Measurements from ENCODE around the gene PCP4L1.

Gene PCP4L1

DNA sequence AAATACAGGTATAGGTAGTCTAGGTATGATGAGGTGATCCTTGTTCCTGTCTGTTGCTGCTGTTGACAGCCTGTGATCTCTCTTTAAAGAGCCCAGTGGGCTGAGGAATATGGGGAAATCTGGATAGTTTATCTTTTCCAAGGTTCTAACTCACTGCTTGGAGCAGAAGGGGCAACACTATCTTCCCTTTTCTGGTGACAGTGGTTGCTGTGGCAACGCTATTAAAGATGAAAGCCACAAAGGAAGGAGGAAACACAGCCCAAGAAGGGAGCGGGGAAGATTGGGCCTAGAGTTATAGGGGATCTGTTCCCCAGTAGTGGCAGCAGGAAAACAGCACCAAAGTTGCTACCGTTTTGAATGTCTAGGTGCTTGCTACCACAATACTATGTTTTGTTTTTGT, 8.8 kb downstream of the PCP4L1 start:
- no peak for DNase-seq
- in situ Hi-C loops (cut with HindIII; ENCODE audit: low pct_ligation_motif_present, low sequenced_read_pairs), result no loop called here
- H3K27me3 ChIP-seq (replicated peaks), result no peaks in the 10 kb centered on the region
- H3K36me3 ChIP-seq (replicated peaks), result no peaks in the 10 kb centered on the region
- H3K27ac ChIP-seq, result no peak overlapping the region
- no peak overlapping the region for H3K4me3 ChIP-seq (ENCODE audit: low read depth, low read length)
- no peak for TF ChIP-seq CTCF (IDR thresholded peaks at IDR 0.05; ENCODE audit: low read depth, low read length, missing control alignments)

- H3K27me3 ChIP-seq (replicated peaks), result peaks cover 8% of the 10 kb centered on the region
- in situ Hi-C loops (cut with HindIII; ENCODE audit: low pct_ligation_motif_present, low sequenced_read_pairs), result no loop called here
- no peak overlapping the region for H3K4me3 ChIP-seq (ENCODE audit: low read depth, low read length)
- DNase-seq, result no peak
- no peak overlapping the region for H3K27ac ChIP-seq
- no peak for TF ChIP-seq CTCF (IDR thresholded peaks at IDR 0.05; ENCODE audit: low read depth, low read length, missing control alignments)
- H3K36me3 ChIP-seq (replicated peaks), result no peaks in the 10 kb centered on the region
These were observed 14.9 kb downstream of the PCP4L1 start for GRCh38 chr1:161273402-161273801.

DNA sequence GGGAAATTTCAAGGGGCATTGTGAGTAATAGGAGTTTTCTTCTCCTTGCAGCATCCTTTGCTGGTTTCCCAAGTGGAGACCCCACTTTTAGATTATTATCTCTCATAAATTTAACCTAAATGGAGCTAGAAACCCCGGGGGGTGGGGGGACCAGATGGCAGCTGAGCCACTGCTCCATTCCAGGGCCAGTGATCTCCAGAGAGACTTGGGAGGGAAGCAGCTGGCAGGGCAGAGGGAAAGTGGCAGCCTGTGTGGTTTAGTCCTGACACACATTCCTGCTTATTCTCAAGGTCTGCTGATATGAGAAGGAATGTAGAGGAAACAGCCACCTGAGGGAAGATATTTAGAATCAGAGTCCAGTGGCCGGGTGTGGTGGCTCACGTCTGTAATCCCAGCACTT, 16.3 kb downstream of the PCP4L1 start:
- no peak for TF ChIP-seq CTCF (IDR thresholded peaks at IDR 0.05; ENCODE audit: low read depth, low read length, missing control alignments)
- Histone ChIP-seq H3K36me3 (replicated peaks) (no peaks in the 10 kb centered on the region), H3K27me3 (replicated peaks) (peaks cover 10% of the 10 kb centered on the region), H3K4me3 (ENCODE audit: low read depth, low read length) (no peak overlapping the region), H3K27ac (no peak overlapping the region)
- no peak for DNase-seq
- in situ Hi-C loops (cut with HindIII; ENCODE audit: low pct_ligation_motif_present, low sequenced_read_pairs), result no loop called here

GRCh38 chr1:161282991-161283390, 24.4 kb downstream of the PCP4L1 start:
- no peak for DNase-seq
- no peak overlapping the region for H3K4me3 ChIP-seq (ENCODE audit: low read depth, low read length)
- H3K36me3 ChIP-seq (replicated peaks), result no peaks in the 10 kb centered on the region
- in situ Hi-C loops (cut with HindIII; ENCODE audit: low pct_ligation_motif_present, low sequenced_read_pairs), result no loop called here
- H3K27ac ChIP-seq, result no peak overlapping the region
- peaks cover 19% of the 10 kb centered on the region for H3K27me3 ChIP-seq (replicated peaks)
- TF ChIP-seq CTCF (IDR thresholded peaks at IDR 0.05; ENCODE audit: low read depth, low read length, missing control alignments), result no peak

DNA sequence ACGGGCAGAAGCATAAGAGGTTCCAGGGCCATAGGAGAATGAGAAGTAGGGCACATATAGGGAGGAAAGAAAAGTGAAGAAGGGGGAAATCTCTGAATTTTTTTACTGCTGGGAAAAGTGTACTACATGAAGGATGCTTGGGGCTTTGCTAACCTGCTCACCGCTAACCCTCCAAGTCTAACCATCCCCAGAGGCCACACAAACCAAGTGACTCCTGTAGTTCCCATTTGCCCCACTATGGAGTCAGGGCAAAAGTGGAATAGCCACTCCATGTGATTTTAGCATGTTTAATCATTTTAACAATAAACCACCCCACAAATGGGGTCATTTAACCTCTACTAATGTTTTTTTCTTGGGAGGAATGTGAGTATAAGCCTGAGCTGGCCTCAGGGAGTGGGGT, 26.6 kb downstream of the PCP4L1 start:
- no peak overlapping the region for H3K4me3 ChIP-seq (ENCODE audit: low read depth, low read length)
- in situ Hi-C loops (cut with HindIII; ENCODE audit: low pct_ligation_motif_present, low sequenced_read_pairs), result no loop called here

More for the DNA sequence above, 26.6 kb downstream of the PCP4L1 start:
- H3K27ac ChIP-seq, result no peak overlapping the region
- no peak for TF ChIP-seq CTCF (IDR thresholded peaks at IDR 0.05; ENCODE audit: low read depth, low read length, missing control alignments)
- DNase-seq, result no peak
- H3K36me3 ChIP-seq (replicated peaks), result no peaks in the 10 kb centered on the region
- H3K27me3 ChIP-seq (replicated peaks), result peaks cover 17% of the 10 kb centered on the region

Data from brain microvascular endothelial cell (primary cell).